OCI-LY7 (cell line): ENCODE measurements around the gene RDH16. TPM values are rescaled to one million over a fixed set of nuclear protein-coding genes. Genes with fewer than 3 reads are reported as not detected.
"Not testable (repeated sequence)": the region's sequence is repeated elsewhere in the genome, so short reads cannot be mapped to it uniquely, and the experiment has no call there.

Experiments used
- BruUV-seq: library from RNA; stranded (reverse); fragments of 400-500 nt; replicated peaks from 2 replicates; lab custom pipeline; 2021; lab: Mats Ljungman, UMichigan
- CTCF ChIA-PET: fragments of 300-600 bp; sonication (Branson Sonifier 250); formaldehyde crosslinking; loops from one replicate; lab custom pipeline; 2022; ENCODE audit warnings: antibody characterized with exemption; ENCODE audit not compliant: unreplicated experiment; lab: Charles Lee
- POLR2A ChIA-PET: fragments of 300-600 bp; sonication (Branson Sonifier 250); formaldehyde crosslinking; loops from one replicate; lab custom pipeline; 2022; ENCODE audit warnings: antibody characterized with exemption; lab: Charles Lee
- DNase-seq: peaks from one replicate; pipeline ENCODE4 v3.0.0-alpha.2; 2015; ENCODE audit warnings: low spot score
- H2AFZ ChIP-seq: fragments of 200-600 bp; sonication (generic), shearing (Covaris generic); 2 replicates; pipeline ENCODE4 v1.6.1; 2014; ENCODE audit warnings: mild to moderate bottlenecking, antibody characterized with exemption, low read length, moderate library complexity
- H3K27ac ChIP-seq: fragments of 200-600 bp; sonication (generic); 2 replicates; pipeline ENCODE4 v1.5.1; 2014; ENCODE audit warnings: mixed run types, low read depth, mild to moderate bottlenecking, moderate library complexity, low read length, inconsistent platforms; ENCODE audit not compliant: poor library complexity, severe bottlenecking
- H3K36me3 ChIP-seq: fragments of 200-600 bp; sonication (generic); 2 replicates; pipeline ENCODE4 v1.6.1; 2014; ENCODE audit warnings: mild to moderate bottlenecking, antibody characterized with exemption, low read length, moderate library complexity, mixed read lengths; ENCODE audit not compliant: insufficient read depth
- H3K4me1 ChIP-seq: fragments of 200-600 bp; sonication (generic); 2 replicates; pipeline ENCODE4 v1.5.1; 2014; ENCODE audit warnings: mild to moderate bottlenecking, low read length; ENCODE audit not compliant: insufficient read depth, poor library complexity, severe bottlenecking
- H3K4me2 ChIP-seq: fragments of 200-600 bp; sonication (generic); 2 replicates; pipeline ENCODE4 v1.6.1; 2014; ENCODE audit warnings: mild to moderate bottlenecking, low read length
- H3K4me3 ChIP-seq: fragments of 200-600 bp; sonication (generic); 2 replicates; pipeline ENCODE4 v1.5.1; 2014; ENCODE audit warnings: mild to moderate bottlenecking, low read depth, low read length; ENCODE audit not compliant: poor library complexity, severe bottlenecking
- H3K79me2 ChIP-seq: fragments of 200-600 bp; sonication (generic); 2 replicates; pipeline ENCODE4 v1.6.1; 2016; ENCODE audit warnings: low read depth, mild to moderate bottlenecking, low read length, moderate library complexity, mixed read lengths; ENCODE audit not compliant: insufficient read depth
- H3K9me2 ChIP-seq: fragments of 200-600 bp; sonication (generic); 2 replicates; pipeline ENCODE4 v1.6.1; 2016; ENCODE audit warnings: mild to moderate bottlenecking, low read length, mixed read lengths; ENCODE audit not compliant: insufficient read depth
- H3K9me3 ChIP-seq: fragments of 200-600 bp; sonication (generic); 2 replicates; pipeline ENCODE4 v1.6.1; 2014; ENCODE audit warnings: mild to moderate bottlenecking, mixed run types, low read length, mixed read lengths
- H4K20me1 ChIP-seq: fragments of 200-600 bp; sonication (generic); 2 replicates; pipeline ENCODE4 v1.6.1; 2014; ENCODE audit warnings: mild to moderate bottlenecking, antibody characterized with exemption, low read length, moderate library complexity, mixed read lengths; ENCODE audit not compliant: insufficient read depth
- CTCF ChIP-seq: fragments of 200-600 bp; sonication (generic); conservative IDR thresholded peaks from 2 replicates; pipeline ENCODE4 v1.5.1; 2014; ENCODE audit warnings: mild to moderate bottlenecking, antibody characterized with exemption, low read length, moderate library complexity, mixed read lengths
- EZH2phosphoT487 ChIP-seq: fragments of 200-600 bp; sonication (generic); IDR thresholded peaks from 2 replicates; pipeline ENCODE4 v1.6.1; 2018; ENCODE audit warnings: low read depth, borderline replicate concordance, mild to moderate bottlenecking, mixed run types, antibody characterized with exemption, low read length, moderate library complexity, mixed read lengths
- intact Hi-C: fragments of 100-400 bp; cut with micrococcal nuclease; formaldehyde crosslinking; loops from one replicate; pipeline ENCODE4 v1.10.0; 2022; ENCODE audit not compliant: unreplicated experiment
- total RNA-seq, 2 experiments: library from RNA; depleted of rRNA in 1 of 2; stranded (reverse); fragments of >200 nt in 1 of 2; shearing (Covaris generic) in 1 of 2; gene quantifications; 2 replicates each; pipeline ENCODE4 v1.2.3, GENCODE V29; 2014 to 2022

Gene RDH16
- total RNA-seq, 2 experiments from 2014 or later, result 0.06 to 0.13 TPM

- Histone ChIP-seq H3K9me3 (no peaks in the 10 kb centered on the region), H3K27ac (no peak overlapping the region), H3K9me2 (no peaks in the 10 kb centered on the region), H3K79me2 (no peaks in the 10 kb centered on the region), H2AFZ (no peak overlapping the region), H3K36me3 (no peaks in the 10 kb centered on the region), H3K4me3 (no peak overlapping the region), H3K4me2 (no peak overlapping the region), H4K20me1 (no peaks in the 10 kb centered on the region), H3K4me1 (peaks cover 9% of the 10 kb centered on the region)
- ChIA-PET CTCF (no interaction called here), POLR2A (interaction anchor here (0.7 kb wide), 1 partner anchor 31 kb away, joined by 3 read pairs; no protein-coding TSS in a partner anchor)
- intact Hi-C loops, result loop anchor here (1.0 kb wide), 2 partner anchors 147 to 230 kb away; no protein-coding TSS in a partner anchor
- DNase-seq, result no peak
- BruUV-seq, result no TSS peak
- no peak for TF ChIP-seq EZH2phosphoT487
- no peak for TF ChIP-seq CTCF
Measured at GRCh38 chr12:56987011-56987410, 29.6 kb upstream of the RDH16 start.

GRCh38 chr12:56985714-56986113, 28.3 kb upstream of the RDH16 start:
- H3K36me3 ChIP-seq, H3K79me2 ChIP-seq, POLR2A ChIA-PET, BruUV-seq, H3K27ac ChIP-seq, H2AFZ ChIP-seq, H4K20me1 ChIP-seq, CTCF ChIA-PET, intact Hi-C loops, DNase-seq, H3K4me2 ChIP-seq, H3K4me3 ChIP-seq, H3K9me2 ChIP-seq, H3K9me3 ChIP-seq, H3K4me1 ChIP-seq: not testable (repeated sequence)

GRCh38 chr12:56983386-56983785, 26.0 kb upstream of the RDH16 start:
- no peak overlapping the region for H3K27ac ChIP-seq
- ChIA-PET POLR2A (no interaction called here), CTCF (no interaction called here)
- intact Hi-C loops, result no loop called here
- no peaks in the 10 kb centered on the region for H3K79me2 ChIP-seq
- H3K9me3 ChIP-seq, result no peaks in the 10 kb centered on the region
- no peaks in the 10 kb centered on the region for H4K20me1 ChIP-seq
- BruUV-seq, result no TSS peak
- TF ChIP-seq CTCF (no peak), EZH2phosphoT487 (no peak)
- no peak overlapping the region for H2AFZ ChIP-seq
- no peak for DNase-seq
- no peak overlapping the region for H3K4me2 ChIP-seq
- no peak overlapping the region for H3K4me3 ChIP-seq
- no peaks in the 10 kb centered on the region for H3K36me3 ChIP-seq
- no peaks in the 10 kb centered on the region for H3K9me2 ChIP-seq
- peaks cover 3% of the 10 kb centered on the region for H3K4me1 ChIP-seq

GRCh38 chr12:56982578-56983236, 25.3 kb upstream of the RDH16 start:
- BruUV-seq, H4K20me1 ChIP-seq, H3K9me2 ChIP-seq, H3K9me3 ChIP-seq, H3K36me3 ChIP-seq, H2AFZ ChIP-seq, H3K79me2 ChIP-seq, H3K27ac ChIP-seq, H3K4me1 ChIP-seq, intact Hi-C loops, H3K4me3 ChIP-seq, DNase-seq, CTCF ChIA-PET, H3K4me2 ChIP-seq: not testable (repeated sequence)
- POLR2A ChIA-PET, result interaction anchor here (0.6 kb wide), 1 partner anchor 214 kb away, joined by 3 read pairs; no protein-coding TSS in a partner anchor
